Mucosa of descending colon (tissue), 3 donors: Measurements from ENCODE around the gene TNRC6A. TPM values are rescaled to one million over a fixed set of nuclear protein-coding genes. Genes with fewer than 3 reads are reported as not detected.

Source experiments
- ATAC-seq: fragments of 200-7000 bp; cut with Tn5 transposase; one replicate; pipeline ENCODE4 v1.9.1; 2020; ENCODE audit warnings: mild to moderate bottlenecking, moderate library complexity
- DNase-seq, 3 donors: peaks; one replicate each; pipeline ENCODE4 v3.0.0-alpha.2; 2020
- H3K36me3 ChIP-seq: fragments of 200-600 bp; one replicate; pipeline ENCODE4 v1.8.0; 2021; ENCODE audit warnings: low read depth, mild to moderate bottlenecking
- H3K4me1 ChIP-seq: fragments of 200-600 bp; one replicate; pipeline ENCODE4 v1.8.0; 2021; ENCODE audit warnings: low read depth, mild to moderate bottlenecking
- H3K4me3 ChIP-seq: fragments of 200-600 bp; one replicate; pipeline ENCODE4 v1.8.0; 2021; ENCODE audit warnings: mild to moderate bottlenecking
- H3K9me3 ChIP-seq: fragments of 200-600 bp; one replicate; pipeline ENCODE4 v1.8.0; 2021; ENCODE audit warnings: mild to moderate bottlenecking
- CTCF ChIP-seq: fragments of 200-600 bp; IDR thresholded peaks from one replicate; pipeline ENCODE4 v1.8.0; 2022; ENCODE audit warnings: antibody characterized with exemption, mild to moderate bottlenecking
- intact Hi-C, 2 donors: fragments of 100-400 bp; cut with DNase I in 1 of 2; cut with micrococcal nuclease in 1 of 2; formaldehyde crosslinking; loops; one replicate each; pipeline versions ENCODE4 v1.11.0 to v1.11.1; 2022; cut with DNase I, micrococcal nuclease
- total RNA-seq, 3 donors: library from RNA; stranded (reverse); fragmentation: NEBNext Ultra II Directional in 2 of 3; extraction: Animal tissue kit (Norgen Biotek cat#: 25700) in 2 of 3; gene quantifications; one replicate each; pipeline versions ENCODE4 v1.2.1 to v1.2.4, GENCODE V29; 2021 to 2023
- donor health status: DM: no; HTN: no; CAD: no; lungs with moderate emphysema.
- donor health status: DM: no; HTN: no; CAD: no.
- donor health status: DM: no; HTN: yes; CAD: no.

Gene TNRC6A
- total RNA-seq, 3 donors from 2014 or later = 40.5 to 83.7 (median 47.8) TPM

GRCh38 chr16:24861461-24861860, 132.0 kb downstream of the TNRC6A start:
- intact Hi-C loops = no loop called here
- no peak overlapping the region for H3K4me3 ChIP-seq
- DNase-seq = no peak
- no peaks in the 10 kb centered on the region for H3K36me3 ChIP-seq
- no peak for ATAC-seq
- H3K4me1 ChIP-seq = peaks cover 7% of the 10 kb centered on the region
- TF ChIP-seq CTCF = no peak
- H3K9me3 ChIP-seq = no peaks in the 10 kb centered on the region

- peaks cover 7% of the 10 kb centered on the region for H3K4me1 ChIP-seq
- TF ChIP-seq CTCF = no peak
- no peak overlapping the region for H3K4me3 ChIP-seq
- intact Hi-C loops = no loop called here
- H3K36me3 ChIP-seq = no peaks in the 10 kb centered on the region
- H3K9me3 ChIP-seq = no peaks in the 10 kb centered on the region
- DNase-seq (no peak), ATAC-seq (no peak)
Observed at GRCh38 chr16:24863582-24864437, 134.4 kb downstream of the TNRC6A start.

GRCh38 chr16:24869033-24869432, 139.6 kb downstream of the TNRC6A start:
- Histone ChIP-seq H3K4me3 (no peak overlapping the region), H3K9me3 (no peaks in the 10 kb centered on the region), H3K36me3 (no peaks in the 10 kb centered on the region), H3K4me1 (no peaks in the 10 kb centered on the region)
- DNase-seq (no peak), ATAC-seq (no peak)
- intact Hi-C loops = no loop called here
- no peak for TF ChIP-seq CTCF

- intact Hi-C loops = no loop called here
Observed at GRCh38 chr16:24871891-24872290, 142.4 kb downstream of the TNRC6A start.

GRCh38 chr16:24873028-24873427, 143.6 kb downstream of the TNRC6A start:
- ATAC-seq (no peak), DNase-seq (no peak)
- Histone ChIP-seq H3K36me3 (no peaks in the 10 kb centered on the region), H3K4me1 (no peaks in the 10 kb centered on the region), H3K4me3 (no peak overlapping the region), H3K9me3 (no peaks in the 10 kb centered on the region)
- TF ChIP-seq CTCF = no peak
- intact Hi-C loops = no loop called here

More at GRCh38 chr16:24871891-24872290, 142.4 kb downstream of the TNRC6A start:
- no peaks in the 10 kb centered on the region for H3K4me1 ChIP-seq
- DNase-seq (no peak), ATAC-seq (no peak)
- no peaks in the 10 kb centered on the region for H3K9me3 ChIP-seq
- no peaks in the 10 kb centered on the region for H3K36me3 ChIP-seq
- TF ChIP-seq CTCF = no peak
- H3K4me3 ChIP-seq = no peak overlapping the region
